PC-3 (cell line): ENCODE data around the gene REN.

Experiments used
- EZH2 ChIP-seq: fragments of 300-600 bp; sonication (generic); IDR thresholded peaks from one replicate; pipeline ENCODE4 v1.6.1; 2017; ENCODE audit warnings: antibody characterized with exemption, mild to moderate bottlenecking, low read length; ENCODE audit not compliant: unreplicated experiment
- TF ChIP-seq, protein P1 (sequence below): fragments of 300-600 bp; sonication (generic); conservative IDR thresholded peaks from 2 replicates; pipeline ENCODE4 v1.5.1; 2017; ENCODE audit warnings: antibody characterized with exemption, low read depth, mild to moderate bottlenecking, low read length

DNA sequence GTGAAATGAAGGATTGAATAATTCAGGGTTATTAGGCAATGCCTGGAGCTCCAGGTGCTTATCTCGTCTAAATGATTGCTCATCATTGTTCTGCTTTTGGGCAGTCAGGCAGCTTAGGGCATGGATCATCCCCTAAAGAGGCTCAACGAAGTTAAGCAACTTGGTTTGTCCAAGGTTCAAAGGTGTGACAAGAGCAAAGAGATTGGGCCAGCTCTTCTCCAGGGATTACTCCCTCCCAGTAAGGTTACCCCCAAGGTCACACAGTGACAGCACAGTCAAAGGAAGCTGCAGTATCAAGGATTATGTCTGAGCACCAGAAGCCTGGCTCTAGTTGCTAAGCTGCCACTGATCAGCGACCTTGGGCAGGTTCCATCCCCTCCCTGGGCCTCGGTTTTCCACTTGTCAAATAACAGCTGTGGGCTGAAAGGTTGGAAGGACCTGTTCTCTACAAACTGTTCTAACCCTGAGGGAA lies 21.1 kb downstream of the REN start:
- TF ChIP-seq, protein P1, sequence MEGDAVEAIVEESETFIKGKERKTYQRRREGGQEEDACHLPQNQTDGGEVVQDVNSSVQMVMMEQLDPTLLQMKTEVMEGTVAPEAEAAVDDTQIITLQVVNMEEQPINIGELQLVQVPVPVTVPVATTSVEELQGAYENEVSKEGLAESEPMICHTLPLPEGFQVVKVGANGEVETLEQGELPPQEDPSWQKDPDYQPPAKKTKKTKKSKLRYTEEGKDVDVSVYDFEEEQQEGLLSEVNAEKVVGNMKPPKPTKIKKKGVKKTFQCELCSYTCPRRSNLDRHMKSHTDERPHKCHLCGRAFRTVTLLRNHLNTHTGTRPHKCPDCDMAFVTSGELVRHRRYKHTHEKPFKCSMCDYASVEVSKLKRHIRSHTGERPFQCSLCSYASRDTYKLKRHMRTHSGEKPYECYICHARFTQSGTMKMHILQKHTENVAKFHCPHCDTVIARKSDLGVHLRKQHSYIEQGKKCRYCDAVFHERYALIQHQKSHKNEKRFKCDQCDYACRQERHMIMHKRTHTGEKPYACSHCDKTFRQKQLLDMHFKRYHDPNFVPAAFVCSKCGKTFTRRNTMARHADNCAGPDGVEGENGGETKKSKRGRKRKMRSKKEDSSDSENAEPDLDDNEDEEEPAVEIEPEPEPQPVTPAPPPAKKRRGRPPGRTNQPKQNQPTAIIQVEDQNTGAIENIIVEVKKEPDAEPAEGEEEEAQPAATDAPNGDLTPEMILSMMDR = no peak
- no peak for TF ChIP-seq EZH2
